Duodenal mucosa (tissue), 2 donors: ENCODE measurements around the gene MMADHC.

Experiments
- H3K27ac ChIP-seq: one replicate; pipeline ENCODE4 v1.7.0; 2013; ENCODE audit warnings: low read depth, low read length
- H3K27me3 ChIP-seq, 2 donors: one replicate each; pipeline ENCODE4 v1.7.0; 2013; ENCODE audit warnings: low read length in 2 of 2, control low read depth in 1 of 2; ENCODE audit not compliant: insufficient read depth in 2 of 2, control insufficient read depth in 1 of 2
- H3K36me3 ChIP-seq, 2 donors: one replicate each; pipeline ENCODE4 v1.7.0; 2013; ENCODE audit warnings: low read length in 2 of 2, control low read depth in 1 of 2; ENCODE audit not compliant: insufficient read depth in 2 of 2, control insufficient read depth in 1 of 2
- H3K4me1 ChIP-seq, 2 donors: one replicate each; pipeline ENCODE4 v1.7.0; 2013; ENCODE audit warnings: low read length in 2 of 2, control low read depth in 1 of 2; ENCODE audit not compliant: insufficient read depth in 2 of 2, control insufficient read depth in 1 of 2
- H3K4me3 ChIP-seq, 2 donors: one replicate each; pipeline ENCODE4 v1.7.0; 2013; ENCODE audit warnings: low read length in 2 of 2, low read depth in 1 of 2
- H3K9ac ChIP-seq, 2 donors: one replicate each; pipeline ENCODE4 v1.7.0; 2013; ENCODE audit warnings: low read length in 2 of 2, low read depth in 1 of 2
- H3K9me3 ChIP-seq, 2 donors: one replicate each; pipeline ENCODE4 v1.7.0; 2013; ENCODE audit warnings: low read length in 2 of 2, control low read depth in 1 of 2; ENCODE audit not compliant: control insufficient read depth in 1 of 2

MMADHC gene

GRCh38 chr2:149559341-149560068 lies 28.1 kb downstream of the MMADHC start:
- Histone ChIP-seq H3K4me1 (peaks cover 6 to 8% of the 10 kb centered on the region in 2 donors), H3K4me3 (no peak overlapping the region), H3K36me3 (no peaks in the 10 kb centered on the region), H3K9me3 (no peaks in the 10 kb centered on the region), H3K27ac (no peak overlapping the region), H3K27me3 (no peaks in the 10 kb centered on the region), H3K9ac (no peak overlapping the region)

DNA sequence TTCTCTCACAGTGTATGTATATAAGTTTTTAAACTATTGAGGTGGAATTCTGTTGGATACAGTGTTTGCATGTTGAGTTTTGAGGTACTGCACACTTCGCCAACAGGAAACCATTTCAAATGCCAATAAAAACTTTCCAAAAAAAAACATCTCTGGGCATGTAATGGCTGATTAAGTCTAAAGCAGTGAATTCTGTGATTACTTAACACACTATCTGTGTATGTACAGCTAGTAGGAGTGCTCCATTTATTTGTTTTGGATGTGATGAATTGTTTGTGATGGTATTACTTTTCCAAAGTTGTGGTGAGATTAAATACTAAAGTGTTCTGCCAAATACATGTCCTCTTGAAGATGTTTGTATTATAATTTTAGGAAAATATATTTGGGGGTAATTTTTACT lies 31.1 kb downstream of the MMADHC start:
- no peaks in the 10 kb centered on the region for H3K4me1 ChIP-seq
- H3K36me3 ChIP-seq: no peaks in the 10 kb centered on the region
- no peaks in the 10 kb centered on the region for H3K9me3 ChIP-seq
- no peak overlapping the region for H3K27ac ChIP-seq
- H3K4me3 ChIP-seq: no peak overlapping the region
- H3K9ac ChIP-seq: no peak overlapping the region
- no peaks in the 10 kb centered on the region for H3K27me3 ChIP-seq

DNA sequence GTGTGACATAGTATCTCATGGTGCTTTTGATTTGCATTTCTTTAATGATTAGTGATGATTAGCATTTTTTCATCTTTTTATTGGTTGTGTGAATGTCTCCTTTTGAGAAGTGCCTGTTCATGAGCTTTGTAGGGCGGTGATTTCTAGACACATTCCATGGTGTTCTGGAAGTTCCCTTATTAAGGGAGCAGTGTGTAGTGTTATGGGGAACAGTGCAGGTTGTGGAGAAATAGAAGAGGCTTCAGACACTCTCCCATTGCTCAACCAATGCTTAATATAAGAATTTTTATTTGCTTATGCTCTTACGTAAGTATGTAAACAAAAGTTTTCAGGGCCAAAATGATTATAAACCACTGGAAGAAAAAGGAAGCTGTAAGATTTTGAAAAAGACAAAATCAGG lies 34.7 kb downstream of the MMADHC start:
- no peak overlapping the region for H3K27ac ChIP-seq
- H3K27me3 ChIP-seq: no peaks in the 10 kb centered on the region
- H3K9me3 ChIP-seq: no peaks in the 10 kb centered on the region
- H3K9ac ChIP-seq: no peak overlapping the region
- no peaks in the 10 kb centered on the region for H3K4me1 ChIP-seq
- H3K4me3 ChIP-seq: no peak overlapping the region
- no peaks in the 10 kb centered on the region for H3K36me3 ChIP-seq

DNA sequence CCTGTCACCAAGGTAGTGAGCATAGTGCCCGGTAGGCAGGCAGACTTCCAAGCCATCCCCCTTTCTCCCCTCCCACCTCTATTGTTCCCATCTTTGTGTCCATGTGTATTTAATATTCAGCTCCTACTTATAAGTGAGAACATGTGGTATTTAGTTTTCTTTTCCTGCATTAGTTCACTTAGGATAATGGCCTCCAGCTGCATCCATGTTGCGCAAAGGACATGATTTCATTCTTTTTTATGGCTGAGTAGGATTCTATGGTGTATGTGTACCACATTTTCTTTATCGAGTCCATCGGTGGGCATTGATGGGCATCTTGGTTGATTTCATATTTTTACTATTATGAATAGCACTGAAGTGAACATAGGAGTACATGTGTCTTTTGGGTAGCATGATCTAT lies 35.3 kb downstream of the MMADHC start:
- Histone ChIP-seq H3K4me3 (no peak overlapping the region), H3K9ac (no peak overlapping the region), H3K27me3 (no peaks in the 10 kb centered on the region), H3K36me3 (no peaks in the 10 kb centered on the region), H3K9me3 (no peaks in the 10 kb centered on the region), H3K27ac (no peak overlapping the region), H3K4me1 (no peaks in the 10 kb centered on the region)

DNA sequence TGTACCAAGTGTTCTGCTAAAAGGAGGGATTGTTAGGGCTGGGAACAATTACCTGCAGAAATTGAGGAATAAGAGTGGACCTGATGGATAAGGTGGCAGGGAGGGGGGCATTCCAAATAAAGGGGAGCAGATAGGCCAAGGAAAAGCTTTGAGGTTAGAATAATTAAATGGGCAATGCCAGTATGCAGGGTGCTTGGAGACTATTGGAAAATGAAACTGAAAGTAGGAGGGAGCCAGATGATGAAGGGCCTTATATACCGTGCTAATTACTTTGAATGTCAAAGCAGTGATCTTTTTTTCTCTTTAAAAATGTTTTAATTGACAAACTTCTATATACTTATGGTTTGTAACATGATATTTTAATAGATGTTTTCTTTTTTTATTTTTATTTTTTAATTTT lies 42.9 kb downstream of the MMADHC start:
- H3K27ac ChIP-seq: no peak overlapping the region
- no peaks in the 10 kb centered on the region for H3K9me3 ChIP-seq
- H3K9ac ChIP-seq: no peak overlapping the region
- H3K27me3 ChIP-seq: no peaks in the 10 kb centered on the region
- H3K4me1 ChIP-seq: no peaks in the 10 kb centered on the region
- H3K4me3 ChIP-seq: no peak overlapping the region
- H3K36me3 ChIP-seq: no peaks in the 10 kb centered on the region

GRCh38 chr2:149543845-149544244 lies 43.7 kb downstream of the MMADHC start:
- H3K9me3 ChIP-seq: no peaks in the 10 kb centered on the region
- H3K4me3 ChIP-seq: no peak overlapping the region
- H3K27ac ChIP-seq: no peak overlapping the region
- no peaks in the 10 kb centered on the region for H3K27me3 ChIP-seq
- no peak overlapping the region for H3K9ac ChIP-seq
- H3K36me3 ChIP-seq: no peaks in the 10 kb centered on the region
- no peaks in the 10 kb centered on the region for H3K4me1 ChIP-seq

GRCh38 chr2:149540138-149540537 lies 47.4 kb downstream of the MMADHC start:
- H3K9ac ChIP-seq: no peak overlapping the region
- no peaks in the 10 kb centered on the region for H3K9me3 ChIP-seq
- no peak overlapping the region for H3K27ac ChIP-seq
- no peaks in the 10 kb centered on the region for H3K36me3 ChIP-seq
- H3K27me3 ChIP-seq: no peaks in the 10 kb centered on the region
- H3K4me3 ChIP-seq: no peak overlapping the region
- H3K4me1 ChIP-seq: no peaks in the 10 kb centered on the region

DNA sequence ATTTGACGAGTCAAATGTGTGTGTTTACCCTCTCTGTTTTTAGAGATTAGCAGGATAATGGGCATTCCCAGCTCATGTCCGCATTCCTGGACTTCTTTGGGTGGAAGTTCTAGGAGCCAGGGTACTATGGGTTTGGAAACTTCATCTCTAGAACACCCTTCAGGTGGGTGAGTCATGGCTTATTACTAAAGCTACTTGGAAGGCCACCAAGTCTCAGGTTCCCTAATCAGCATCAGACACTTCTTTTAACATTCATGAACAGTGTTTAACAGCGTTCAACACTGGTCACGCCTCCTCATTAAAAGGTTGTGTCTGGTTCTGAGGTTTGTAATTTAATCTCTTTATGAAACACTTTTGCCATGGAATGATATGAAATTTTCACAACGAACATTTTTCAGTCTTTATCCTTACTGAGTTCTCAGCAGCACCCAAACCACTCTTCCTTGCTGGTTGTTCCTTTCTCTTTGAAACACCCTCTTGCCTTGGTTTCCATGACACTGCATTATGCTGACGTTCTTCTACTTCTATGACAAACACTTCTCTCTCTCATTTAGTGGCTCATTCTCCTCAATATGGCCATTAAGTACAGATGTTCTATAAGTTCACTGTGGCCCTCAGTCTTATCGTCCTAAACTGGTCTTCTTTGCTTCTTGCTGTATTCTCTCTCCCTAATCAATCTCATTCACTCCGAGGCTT lies 49.3 kb downstream of the MMADHC start:
- Histone ChIP-seq H3K4me1 (no peaks in the 10 kb centered on the region), H3K27ac (no peak overlapping the region), H3K4me3 (no peak overlapping the region), H3K9me3 (no peaks in the 10 kb centered on the region), H3K36me3 (no peaks in the 10 kb centered on the region), H3K9ac (no peak overlapping the region), H3K27me3 (no peaks in the 10 kb centered on the region)

DNA sequence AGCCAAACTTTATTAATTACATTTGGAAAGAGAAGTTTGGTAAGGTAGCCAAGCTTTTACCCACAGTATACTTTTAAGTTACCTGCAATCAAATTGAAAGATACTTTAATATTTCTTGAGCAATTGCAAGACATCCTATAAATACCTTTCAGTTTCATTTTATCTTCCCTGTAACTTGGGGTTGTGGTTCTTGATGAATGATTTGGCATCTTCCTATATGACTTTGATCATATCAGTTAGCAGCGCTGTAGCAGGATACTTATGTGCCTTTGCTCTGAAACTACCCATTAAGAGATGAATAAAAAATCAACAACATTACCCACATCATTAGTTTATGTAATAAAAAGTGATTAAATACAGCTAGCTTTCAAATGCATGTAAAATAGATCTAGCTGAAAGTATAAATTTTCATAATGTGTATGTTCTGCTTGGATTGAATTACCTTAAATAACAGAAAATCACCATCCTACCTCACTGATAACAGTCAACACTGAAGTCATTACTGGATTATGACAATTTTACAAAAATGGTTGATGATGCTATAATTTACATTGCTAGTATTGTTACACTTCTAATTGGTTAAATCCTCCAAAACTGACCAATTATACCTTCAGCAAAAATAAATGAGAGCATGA lies 50.4 kb downstream of the MMADHC start:
- Histone ChIP-seq H3K27ac (no peak overlapping the region), H3K9ac (no peak overlapping the region), H3K36me3 (no peaks in the 10 kb centered on the region), H3K4me3 (no peak overlapping the region), H3K27me3 (no peaks in the 10 kb centered on the region), H3K4me1 (no peaks in the 10 kb centered on the region), H3K9me3 (no peaks in the 10 kb centered on the region)

- no peaks in the 10 kb centered on the region for H3K4me1 ChIP-seq
- H3K9me3 ChIP-seq: no peaks in the 10 kb centered on the region
- no peaks in the 10 kb centered on the region for H3K36me3 ChIP-seq
- no peak overlapping the region for H3K9ac ChIP-seq
- H3K27ac ChIP-seq: no peak overlapping the region
- no peaks in the 10 kb centered on the region for H3K27me3 ChIP-seq
- no peak overlapping the region for H3K4me3 ChIP-seq
Observed at GRCh38 chr2:149536649-149537048, 50.9 kb downstream of the MMADHC start.
